Hematopoietic multipotent progenitor cell treated with erythropoietin and hydrocortisone succinate and interleukin-3 and kit ligand, for 17 days (in vitro differentiated cells): ENCODE data around the gene C7orf57.
A peak's percentile ranks its signal among the peaks of the same experiment; 100 is the strongest.

ENCODE experiments used
- DNase-seq: peaks from one replicate; pipeline ENCODE4 v3.0.0-alpha.2; 2015; ENCODE audit warnings: low spot score

The C7orf57 gene

DNA sequence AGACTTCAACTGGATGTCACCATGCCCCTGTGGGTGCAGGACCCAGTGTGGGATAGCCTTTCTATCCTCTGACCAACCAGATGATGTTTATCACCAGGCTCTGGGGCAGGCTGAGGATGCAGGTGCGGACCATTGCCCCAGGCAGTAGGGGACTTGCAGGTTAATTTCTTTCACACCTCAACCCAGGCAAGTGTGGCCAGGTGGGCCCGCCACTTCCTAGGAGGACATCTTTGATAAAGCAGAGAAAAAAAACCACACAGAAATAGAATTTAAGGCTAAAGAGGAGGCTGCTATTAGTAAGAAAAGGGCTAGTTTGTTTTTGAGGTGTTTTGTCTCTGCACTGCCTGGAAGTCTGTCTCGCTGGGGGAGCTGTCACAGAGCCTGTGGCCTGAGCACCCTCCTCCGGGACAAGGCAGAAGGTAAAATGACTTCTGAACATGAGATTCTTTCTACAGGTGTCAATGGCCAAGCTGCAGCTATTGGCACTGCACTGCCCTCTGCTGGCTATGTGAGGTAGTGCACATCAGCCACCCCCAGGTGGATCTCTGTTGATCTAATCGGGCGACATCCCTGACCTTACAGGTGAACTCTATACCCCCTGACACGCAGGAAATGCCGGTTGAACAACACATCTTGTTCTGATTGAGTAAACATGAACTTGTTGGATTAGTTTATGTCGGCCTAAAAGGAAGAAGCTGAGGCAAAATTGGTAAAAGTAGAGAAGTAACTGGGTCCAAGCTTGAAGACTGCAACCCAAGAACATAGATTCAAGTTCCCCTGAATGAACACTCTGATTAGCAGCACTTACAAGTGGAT, 74.7 kb downstream of the C7orf57 start:
- peak; percentile 68 for DNase-seq

GRCh38 chr7:48110868-48111267, 75.5 kb downstream of the C7orf57 start:
- no peak for DNase-seq
